GM19324 (cell line): ENCODE data around the gene PKDCC.
A peak's percentile ranks its signal among the peaks of the same experiment; 100 is the strongest.
"Not testable (repeated sequence)": the region's sequence is repeated elsewhere in the genome, so short reads cannot be mapped to it uniquely, and the experiment has no call there.

Experiments
- ATAC-seq: cut with Tn5 transposase; IDR thresholded peaks from one replicate; pipeline ENCODE4 v1.9.1; 2021; ENCODE audit warnings: mild to moderate bottlenecking, moderate library complexity; ENCODE audit not compliant: unreplicated experiment, low FRiP score

Gene PKDCC

GRCh38 chr2:42084231-42084671 lies 36.4 kb downstream of the PKDCC start:
- ATAC-seq = no peak

- not testable (repeated sequence) for ATAC-seq
These were observed 37.2 kb downstream of the PKDCC start for GRCh38 chr2:42085070-42085469.

- ATAC-seq = no peak
These were observed 38.1 kb downstream of the PKDCC start for GRCh38 chr2:42085706-42086487.

GRCh38 chr2:42086500-42086953 lies 38.7 kb downstream of the PKDCC start:
- no peak for ATAC-seq

- no peak for ATAC-seq
These were observed 39.5 kb downstream of the PKDCC start for GRCh38 chr2:42087137-42087856.

- ATAC-seq = no peak
These were observed 40.0 kb downstream of the PKDCC start for GRCh38 chr2:42087857-42088195.

GRCh38 chr2:42089340-42089925 lies 41.6 kb downstream of the PKDCC start:
- ATAC-seq = no peak

- ATAC-seq = no peak
These were observed 42.4 kb downstream of the PKDCC start for GRCh38 chr2:42090216-42090615.

- ATAC-seq = no peak
These were observed 43.9 kb downstream of the PKDCC start for GRCh38 chr2:42091671-42092070.

GRCh38 chr2:42092084-42092996 lies 44.5 kb downstream of the PKDCC start:
- ATAC-seq = no peak

GRCh38 chr2:42094114-42094513 lies 46.3 kb downstream of the PKDCC start:
- ATAC-seq = no peak

- ATAC-seq = no peak
These were observed 48.1 kb downstream of the PKDCC start for GRCh38 chr2:42095923-42096408.

GRCh38 chr2:42096869-42097591 lies 49.2 kb downstream of the PKDCC start:
- ATAC-seq = peak; percentile 51

- ATAC-seq = no peak
These were observed 51.0 kb downstream of the PKDCC start for GRCh38 chr2:42098571-42099437.

- no peak for ATAC-seq
These were observed 51.8 kb downstream of the PKDCC start for GRCh38 chr2:42099438-42100173.

GRCh38 chr2:42100683-42101205 lies 52.9 kb downstream of the PKDCC start:
- no peak for ATAC-seq

- ATAC-seq = no peak
These were observed 53.6 kb downstream of the PKDCC start for GRCh38 chr2:42101206-42102023.
